Brain microvascular endothelial cell (primary cell): ENCODE measurements around the gene ERI3.

Experiments
- DNase-seq: peaks from one replicate; pipeline ENCODE4 v3.0.0-alpha.2; 2020
- H3K27ac ChIP-seq: fragments of 250-450 bp; sonication (Bioruptor Pico); 2 replicates; pipeline ENCODE4 v1.5.1; 2020; ENCODE audit warnings: mild to moderate bottlenecking, moderate library complexity
- H3K27me3 ChIP-seq: fragments of 250-450 bp; sonication (Bioruptor Pico); replicated peaks from 2 replicates; pipeline ENCODE4 v1.5.1; 2020; ENCODE audit warnings: mild to moderate bottlenecking
- H3K36me3 ChIP-seq: fragments of 250-450 bp; sonication (Bioruptor Pico); replicated peaks from 2 replicates; pipeline ENCODE4 v1.5.1; 2020; ENCODE audit warnings: mild to moderate bottlenecking
- H3K4me3 ChIP-seq: 2 replicates; pipeline ENCODE4 v1.5.1; 2011; ENCODE audit warnings: low read depth, mild to moderate bottlenecking, control low read depth, low read length, moderate library complexity
- CTCF ChIP-seq: IDR thresholded peaks from 2 replicates; pipeline ENCODE4 v1.5.1; 2011; ENCODE audit warnings: low read depth, mild to moderate bottlenecking, moderate library complexity, low read length, control low read depth, inconsistent platforms; ENCODE audit errors: missing control alignments
- in situ Hi-C: cut with HindIII; loops from 2 replicates; pipeline ENCODE4 v1.10.0; 2017; ENCODE audit warnings: low sequenced_read_pairs, low pct_ligation_motif_present

Gene ERI3

GRCh38 chr1:44294588-44295007, 60.5 kb downstream of the ERI3 start:
- DNase-seq, result peak; percentile 10
- in situ Hi-C loops, result no loop called here
- peak; percentile 55 for TF ChIP-seq CTCF
- Histone ChIP-seq H3K4me3 (no peak overlapping the region), H3K27ac (no peak overlapping the region), H3K36me3 (peaks cover 33% of the 10 kb centered on the region), H3K27me3 (no peaks in the 10 kb centered on the region)

- no peak overlapping the region for H3K4me3 ChIP-seq
- H3K27ac ChIP-seq, result no peak overlapping the region
- no peak for DNase-seq
- in situ Hi-C loops, result no loop called here
- no peak for TF ChIP-seq CTCF
- peaks cover 33% of the 10 kb centered on the region for H3K36me3 ChIP-seq
- H3K27me3 ChIP-seq, result no peaks in the 10 kb centered on the region
Observed at GRCh38 chr1:44293761-44294315, 61.2 kb downstream of the ERI3 start.

GRCh38 chr1:44292651-44293050, 62.4 kb downstream of the ERI3 start:
- no peak for TF ChIP-seq CTCF
- in situ Hi-C loops, result no loop called here
- Histone ChIP-seq H3K27ac (no peak overlapping the region), H3K4me3 (no peak overlapping the region), H3K36me3 (peaks cover 28% of the 10 kb centered on the region), H3K27me3 (no peaks in the 10 kb centered on the region)
- no peak for DNase-seq

GRCh38 chr1:44290250-44291094, 64.6 kb downstream of the ERI3 start:
- Histone ChIP-seq H3K4me3 (no peak overlapping the region), H3K27ac (no peak overlapping the region), H3K36me3 (peaks cover 23% of the 10 kb centered on the region), H3K27me3 (no peaks in the 10 kb centered on the region)
- no peak for TF ChIP-seq CTCF
- in situ Hi-C loops, result no loop called here
- no peak for DNase-seq

- Histone ChIP-seq H3K27me3 (no peaks in the 10 kb centered on the region), H3K4me3 (no peak overlapping the region), H3K27ac (no peak overlapping the region), H3K36me3 (peaks cover 14% of the 10 kb centered on the region)
- in situ Hi-C loops, result no loop called here
- DNase-seq, result no peak
- no peak for TF ChIP-seq CTCF
Observed at GRCh38 chr1:44289530-44289929, 65.5 kb downstream of the ERI3 start.
